NCI-H187 treated with DMSO at 0.1 percent for 48 hours (cell line): ENCODE data around the gene IL34.

Experiments used
- DNase-seq: peaks from one replicate; lab custom pipeline; 2025; lab: John Stamatoyannopoulos, UW

Gene IL34

DNA sequence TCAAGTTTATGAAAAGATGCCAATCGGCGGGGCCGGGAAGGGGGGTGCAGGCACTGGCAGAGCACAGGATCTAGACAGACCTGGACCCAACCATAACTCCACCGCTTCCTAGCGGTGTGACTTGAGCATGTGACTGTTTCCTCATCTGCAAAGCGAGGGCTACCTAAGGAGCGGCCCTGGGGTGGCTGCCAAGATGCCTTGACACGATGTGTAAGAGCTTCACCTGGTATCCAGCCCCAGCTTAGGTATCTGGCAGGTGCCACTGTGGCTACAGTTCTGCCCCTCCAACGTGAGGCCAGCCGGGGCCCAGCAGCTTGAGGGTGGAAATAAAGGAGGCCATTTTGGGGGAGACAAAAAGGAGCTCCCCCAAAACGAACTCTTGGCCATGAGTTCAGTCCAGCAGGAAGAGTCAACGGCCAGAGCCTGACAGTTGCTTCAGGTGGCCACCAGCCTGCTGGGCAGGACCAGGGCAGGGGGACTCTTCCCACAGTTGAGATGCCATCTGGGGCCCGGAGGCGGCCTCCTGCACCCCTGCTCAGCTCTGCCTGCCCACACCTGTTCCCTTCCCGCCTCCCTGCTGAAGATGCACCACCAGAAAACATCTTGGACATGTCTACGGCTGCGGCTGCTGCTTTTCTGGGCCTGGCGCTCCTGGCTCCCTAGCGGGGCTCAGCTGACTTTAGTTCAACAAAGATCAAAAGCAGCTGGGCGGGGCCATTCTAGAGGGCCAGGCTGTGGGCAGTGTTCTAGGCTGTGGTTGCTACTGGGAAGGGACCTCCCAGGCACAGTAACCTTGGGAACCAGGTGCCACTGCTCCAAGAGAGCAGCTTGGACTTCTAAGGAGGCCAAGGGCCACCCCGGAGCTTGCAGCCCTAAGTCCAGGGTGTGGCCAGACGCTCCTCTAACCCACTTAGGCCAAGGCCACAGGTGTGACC, 42.9 kb downstream of the IL34 start:
- DNase-seq: no peak

DNA sequence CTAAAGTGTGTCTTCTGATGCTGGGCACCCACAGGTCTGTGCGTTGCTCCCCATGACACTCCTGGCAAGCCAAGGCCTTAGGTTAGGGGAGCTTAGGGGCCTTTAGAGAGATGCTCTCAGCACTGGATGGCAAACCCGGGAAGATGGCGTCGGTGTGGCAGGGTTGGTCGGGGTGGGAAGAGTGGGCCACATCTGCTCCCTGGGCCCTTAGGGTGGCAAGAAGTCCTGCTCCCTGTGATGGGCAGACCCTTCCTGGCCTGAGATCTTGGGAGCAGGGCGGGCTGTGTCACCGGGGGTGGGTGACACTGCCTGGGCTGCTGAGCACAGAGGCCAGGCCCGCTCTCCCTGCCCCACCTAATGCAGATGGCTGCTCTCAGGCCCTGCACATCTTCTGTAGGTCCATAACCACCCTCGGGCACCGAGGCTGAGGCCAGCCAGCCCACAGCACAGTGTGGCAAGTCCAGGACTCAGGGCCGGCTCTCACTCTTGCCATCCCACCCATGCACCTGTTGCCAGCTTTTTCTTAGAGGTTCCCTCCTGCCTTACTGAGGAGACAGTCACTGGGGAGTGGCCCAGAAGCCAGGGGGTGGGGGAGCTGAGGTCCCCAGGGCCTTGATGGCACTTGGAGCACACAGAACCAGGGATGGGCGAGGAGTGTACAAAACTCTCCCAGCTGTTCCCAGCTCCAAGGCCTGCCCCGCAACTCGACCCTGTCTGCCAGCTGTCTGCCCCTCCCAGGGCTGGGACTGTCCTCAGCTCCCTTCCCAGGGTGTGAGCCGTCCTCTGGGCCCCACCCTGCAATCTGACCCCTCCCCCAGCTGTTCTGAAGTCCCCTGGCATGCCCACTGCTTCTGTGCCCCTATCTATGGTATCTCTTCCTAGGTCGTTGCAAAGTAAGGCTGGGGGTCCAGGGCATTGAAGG, 43.9 kb downstream of the IL34 start:
- no peak for DNase-seq

DNA sequence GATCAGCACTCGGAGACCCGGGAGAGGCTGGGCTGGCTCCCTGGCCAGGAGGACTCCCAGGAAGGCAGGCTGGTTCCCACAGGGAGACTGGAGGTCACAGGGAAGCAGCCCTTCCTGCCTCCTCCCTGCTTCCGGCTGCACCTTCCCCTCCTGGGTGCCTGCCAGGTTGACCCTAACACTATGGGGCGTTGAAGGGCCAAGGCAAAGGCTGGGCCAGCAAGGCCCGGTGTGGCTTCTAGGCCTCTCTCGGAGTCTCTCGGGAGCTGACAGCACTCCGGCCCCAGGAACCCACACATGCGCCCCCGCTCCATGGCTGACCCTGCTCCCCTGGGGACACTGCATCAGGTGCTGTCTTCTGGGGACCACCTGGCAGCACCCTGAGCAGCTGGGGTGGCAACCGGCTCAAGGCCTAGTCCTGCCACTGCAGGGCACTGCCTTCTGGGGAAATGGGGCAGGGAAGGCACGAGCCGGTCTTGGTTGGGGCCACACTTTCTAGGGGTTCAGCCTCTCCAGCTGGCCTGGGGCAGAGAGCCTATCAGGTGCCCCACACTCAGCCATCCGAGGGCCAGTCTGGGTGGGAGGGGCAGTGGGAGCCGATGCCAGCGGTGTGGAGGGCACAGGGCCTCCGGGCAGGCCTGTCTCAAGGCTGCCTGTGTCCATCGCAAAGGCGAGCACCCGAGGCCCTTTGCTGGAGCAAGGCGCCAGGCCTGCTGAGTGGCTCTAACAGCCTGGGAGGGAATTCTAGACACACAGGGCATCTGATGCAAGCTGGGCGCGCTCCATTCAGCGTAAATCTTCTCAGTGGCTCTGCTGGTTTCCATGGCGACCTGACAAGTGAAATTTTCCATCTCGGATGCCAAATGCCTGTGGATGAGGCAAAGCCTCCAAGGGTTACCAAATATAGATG, 45.1 kb downstream of the IL34 start:
- no peak for DNase-seq

DNA sequence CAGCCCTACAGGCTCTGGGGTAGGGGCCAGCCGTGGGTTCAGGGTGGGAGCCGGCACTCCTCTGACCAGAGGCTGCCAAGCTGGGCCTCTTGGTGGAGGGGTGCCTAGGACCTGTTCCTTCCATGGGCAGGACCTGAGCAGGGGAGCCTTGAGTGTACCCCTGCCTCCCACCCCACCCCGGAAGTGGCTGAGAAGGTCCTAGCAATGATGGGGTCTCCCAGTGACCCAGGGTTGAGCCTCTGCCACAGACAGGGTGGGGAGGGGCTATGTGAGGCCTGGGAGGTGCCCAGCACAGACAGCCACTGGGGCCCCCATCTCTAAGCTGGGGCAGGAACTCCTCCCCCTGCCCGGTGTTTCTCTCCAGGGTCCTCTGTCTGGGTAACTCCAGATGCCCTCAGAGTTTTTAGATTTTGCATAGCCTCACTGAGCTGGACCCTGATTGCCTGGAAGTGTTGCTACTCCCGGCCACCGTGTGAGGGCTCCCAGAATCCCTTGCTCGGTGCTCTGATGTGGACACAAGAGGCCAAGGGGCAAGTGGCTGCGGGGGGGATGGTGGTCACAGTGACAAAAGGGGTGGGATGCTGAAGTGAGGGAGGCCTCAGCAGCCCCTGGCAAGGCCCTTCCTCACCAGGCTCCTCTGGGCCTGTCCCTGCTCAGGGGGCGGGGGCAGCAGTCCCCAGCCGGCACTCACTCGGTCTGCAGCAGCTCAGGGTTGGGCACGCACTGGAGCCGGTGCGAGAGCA, 45.9 kb downstream of the IL34 start:
- DNase-seq: no peak

DNA sequence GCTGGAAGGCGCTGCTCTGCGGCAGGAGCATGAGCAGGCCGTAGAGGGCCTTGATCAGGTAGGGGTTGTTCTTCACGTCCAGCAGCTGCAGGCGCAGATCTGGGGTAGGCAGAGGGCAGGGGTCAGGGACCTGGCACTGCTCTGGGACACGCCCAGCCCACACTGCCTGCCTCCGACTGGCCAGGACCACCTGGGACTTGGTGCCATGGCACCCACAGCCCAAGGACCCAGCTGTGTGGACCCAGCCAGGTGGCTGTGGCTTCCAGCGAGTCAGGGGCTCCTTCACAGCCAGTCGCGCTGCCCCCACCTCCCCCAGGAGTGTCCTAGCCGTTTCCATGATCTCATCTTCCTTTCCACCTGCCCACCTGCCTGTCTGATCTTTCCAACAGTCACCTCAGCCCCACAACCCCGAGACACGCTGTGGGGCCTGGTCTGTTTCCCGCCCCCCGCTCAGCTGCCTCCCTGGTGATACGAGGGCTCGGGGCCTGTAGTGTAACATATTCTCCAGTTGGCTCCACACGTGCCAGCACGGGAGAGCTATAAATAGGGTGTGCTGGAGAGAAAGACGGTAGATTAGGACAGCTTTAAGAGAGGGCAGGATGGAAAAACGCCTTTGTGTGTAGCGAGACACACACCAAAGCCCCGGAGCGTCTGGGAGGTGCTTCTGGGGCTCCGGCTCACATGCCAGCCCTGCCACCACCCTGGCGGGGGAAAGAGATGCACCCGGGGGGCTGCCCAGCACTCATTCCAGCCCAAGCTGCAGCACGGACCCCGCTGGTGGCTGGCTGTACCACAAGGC, 46.7 kb downstream of the IL34 start:
- no peak for DNase-seq

DNA sequence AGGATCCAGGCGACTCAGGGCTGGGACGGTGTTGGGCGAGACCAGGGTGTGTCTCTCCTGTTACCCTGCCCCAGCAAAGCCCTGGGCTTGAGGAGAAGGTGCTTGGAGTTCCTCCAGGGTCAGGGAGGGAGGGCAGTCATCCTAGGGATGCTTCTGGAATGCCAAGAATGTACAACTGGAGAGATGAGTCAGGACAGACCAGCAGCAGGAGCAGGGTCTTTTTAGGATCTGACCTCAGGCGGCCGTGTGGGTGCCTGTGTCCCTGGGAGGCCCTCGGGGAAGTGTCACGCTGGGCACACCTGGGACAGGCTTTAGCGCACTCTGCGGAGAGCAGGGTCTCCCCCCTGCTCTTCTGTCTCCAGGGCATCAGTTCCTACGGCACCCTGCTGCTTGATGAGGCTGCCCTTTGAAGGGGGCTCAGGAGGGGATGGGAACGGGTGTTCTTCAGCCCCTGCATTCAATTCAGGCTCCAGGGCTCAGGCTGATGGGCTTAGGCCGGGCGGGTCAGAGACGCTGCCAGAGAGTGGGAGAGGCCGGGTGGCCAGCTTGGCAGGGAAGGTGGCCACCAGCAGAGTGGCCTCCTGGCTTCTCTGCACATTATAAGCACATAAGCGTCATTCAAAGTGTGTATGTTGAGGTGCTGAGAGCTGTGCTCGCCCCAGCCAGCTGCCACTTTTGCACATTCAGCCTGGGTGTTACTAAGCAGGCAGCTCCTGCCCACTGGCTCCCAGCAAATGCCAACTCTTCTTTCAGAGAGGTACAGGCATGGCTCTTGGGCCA, 47.9 kb downstream of the IL34 start:
- DNase-seq: no peak

DNA sequence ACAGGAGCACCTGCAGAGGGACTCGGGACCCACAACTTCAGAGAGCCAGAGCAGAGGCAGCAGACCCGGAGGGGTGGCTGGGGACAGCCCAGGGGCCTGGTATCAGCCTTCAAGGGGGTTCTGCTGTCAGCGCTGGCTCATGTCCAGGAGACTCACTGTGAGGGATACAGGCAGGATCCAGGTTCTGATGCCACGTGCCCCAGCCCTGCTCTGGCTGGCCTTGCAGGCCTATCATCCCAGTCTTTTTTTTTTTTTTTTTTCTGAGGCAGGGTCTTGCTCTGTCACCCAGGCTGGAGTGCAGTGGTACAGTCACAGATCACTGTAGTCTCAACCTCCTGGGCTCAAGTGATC, 48.5 kb downstream of the IL34 start:
- no peak for DNase-seq

DNA sequence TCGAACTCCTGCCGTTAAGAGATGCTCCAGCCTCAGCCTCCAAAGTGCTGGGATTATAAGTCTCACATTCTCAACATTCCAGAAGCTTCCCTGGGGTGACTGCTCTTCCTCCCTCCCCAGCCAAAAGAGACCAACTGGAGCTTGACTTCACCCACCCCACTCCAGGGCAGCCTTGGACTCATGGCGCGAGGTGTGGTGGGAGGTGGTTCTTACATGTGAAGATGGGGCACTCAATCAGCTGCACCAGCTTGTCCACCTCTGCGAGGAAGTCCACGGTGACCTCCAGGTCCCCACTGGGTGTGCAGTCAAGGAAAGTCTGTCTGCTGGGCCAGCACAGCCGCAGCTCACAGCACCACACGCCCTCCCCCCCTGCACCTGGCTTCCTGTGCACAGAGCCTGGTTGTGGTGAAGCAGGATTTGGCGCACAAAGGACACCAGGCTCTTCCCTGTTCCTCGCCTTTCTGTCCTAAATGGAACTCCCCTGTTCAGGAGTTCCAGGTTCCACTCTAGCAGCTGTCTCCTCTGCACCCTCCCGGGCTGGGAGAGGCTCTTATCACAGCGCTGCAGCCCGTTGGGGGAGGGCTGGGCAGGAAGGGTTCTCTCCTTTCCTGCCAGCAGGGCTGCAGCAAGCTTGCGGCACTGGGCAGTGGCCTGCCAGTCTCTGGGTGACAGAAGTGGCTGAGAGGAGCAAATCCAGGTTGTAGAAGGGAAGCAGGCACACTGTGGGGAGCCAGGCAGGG, 49.1 kb downstream of the IL34 start:
- DNase-seq: no peak

DNA sequence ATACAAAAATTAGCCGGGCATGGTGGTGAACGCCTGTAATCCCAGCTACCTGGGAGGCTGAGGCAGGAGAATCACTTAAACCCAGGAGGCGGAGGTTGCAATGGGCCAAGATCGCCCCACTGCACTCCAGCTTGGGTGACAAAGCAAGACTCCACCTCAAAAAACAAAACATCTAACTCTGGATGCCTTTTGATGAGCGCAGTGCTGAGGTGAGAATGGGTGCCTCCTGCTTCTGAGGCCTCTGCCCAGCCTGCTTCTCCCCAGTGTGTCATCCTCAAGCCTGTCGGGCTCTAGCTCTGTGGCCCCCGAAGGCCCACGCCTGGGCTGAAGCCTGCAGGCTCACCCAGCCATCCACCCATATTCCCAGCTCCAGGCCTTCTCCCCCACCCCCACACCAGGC, 50.0 kb downstream of the IL34 start:
- DNase-seq: no peak

DNA sequence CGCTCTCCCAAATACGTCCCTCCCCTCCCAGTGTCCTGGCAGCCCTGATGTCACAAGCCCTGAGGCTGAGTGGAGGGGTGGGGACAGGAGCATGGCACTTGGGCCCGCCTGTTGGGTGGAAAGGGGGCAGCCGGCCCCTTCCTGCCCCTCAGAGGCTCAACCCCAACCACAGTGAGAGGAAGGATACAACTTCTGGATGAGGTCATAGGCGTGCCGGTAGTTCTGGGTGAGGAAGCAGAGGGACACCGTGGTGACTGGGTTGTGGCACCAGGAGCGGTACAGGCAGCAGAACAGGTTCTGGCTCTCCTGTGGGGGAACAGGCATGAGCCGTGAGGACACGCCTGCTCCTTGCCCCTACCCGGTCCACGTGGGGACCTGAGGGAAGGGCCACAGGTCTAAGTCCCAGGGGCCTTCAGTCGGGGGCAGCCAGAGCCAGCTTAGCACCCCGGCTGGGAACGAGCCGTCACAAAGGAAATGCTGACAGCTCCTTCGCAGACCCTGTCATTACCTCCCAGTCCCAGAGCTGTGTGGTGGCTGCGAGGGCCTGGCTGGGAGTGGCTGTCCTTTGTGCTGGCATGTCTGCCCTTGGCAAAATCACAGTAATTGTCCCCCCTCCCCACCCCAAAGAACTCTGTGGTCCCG, 50.7 kb downstream of the IL34 start:
- DNase-seq: no peak

DNA sequence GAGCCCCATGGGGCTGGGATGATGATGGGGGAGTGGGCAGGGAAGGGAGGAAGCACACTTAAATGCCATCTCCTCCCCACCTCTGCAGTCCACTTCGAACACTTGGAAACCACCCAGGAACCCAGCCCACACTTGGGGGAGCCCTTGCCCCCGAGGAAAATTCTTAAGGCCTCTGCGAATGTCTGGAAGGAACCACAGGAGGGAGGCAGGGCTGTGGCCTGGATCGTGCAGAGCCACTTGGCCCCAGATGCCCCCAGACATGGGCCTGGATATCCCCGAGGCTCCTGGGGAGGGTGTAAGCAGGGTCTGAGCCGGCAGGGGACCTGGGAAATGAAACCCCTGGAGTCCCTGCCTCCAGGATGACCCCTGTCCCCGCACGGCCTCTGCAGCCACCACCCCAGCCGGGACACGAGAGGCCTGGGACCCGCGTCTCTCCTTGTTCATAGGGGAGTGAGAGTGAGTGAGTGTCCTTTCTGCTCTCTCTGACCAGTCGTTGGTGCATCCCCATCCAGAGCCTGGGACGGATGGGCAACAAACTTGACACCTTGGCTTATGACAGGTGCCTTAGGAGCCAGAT, 51.3 kb downstream of the IL34 start:
- no peak for DNase-seq

DNA sequence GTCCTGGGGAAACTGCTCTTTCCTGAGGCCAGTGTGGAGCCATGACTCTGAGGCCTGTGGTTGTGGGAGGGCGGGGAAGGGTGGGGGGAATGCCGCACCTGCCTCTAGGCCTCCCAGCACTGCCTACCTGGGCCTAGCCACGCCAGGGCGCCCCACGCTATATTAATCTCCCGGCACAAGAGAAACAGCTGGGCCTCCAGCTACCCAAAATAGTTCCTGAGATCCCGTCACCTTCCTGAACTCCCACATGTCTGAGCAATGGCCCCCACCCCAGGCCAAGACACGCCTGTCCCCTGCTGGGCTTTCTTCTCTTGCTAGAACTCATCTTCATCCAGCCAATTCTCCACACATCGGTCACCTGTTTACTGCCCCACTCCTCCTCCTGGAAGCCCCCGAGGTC, 52.5 kb downstream of the IL34 start:
- no peak for DNase-seq

DNA sequence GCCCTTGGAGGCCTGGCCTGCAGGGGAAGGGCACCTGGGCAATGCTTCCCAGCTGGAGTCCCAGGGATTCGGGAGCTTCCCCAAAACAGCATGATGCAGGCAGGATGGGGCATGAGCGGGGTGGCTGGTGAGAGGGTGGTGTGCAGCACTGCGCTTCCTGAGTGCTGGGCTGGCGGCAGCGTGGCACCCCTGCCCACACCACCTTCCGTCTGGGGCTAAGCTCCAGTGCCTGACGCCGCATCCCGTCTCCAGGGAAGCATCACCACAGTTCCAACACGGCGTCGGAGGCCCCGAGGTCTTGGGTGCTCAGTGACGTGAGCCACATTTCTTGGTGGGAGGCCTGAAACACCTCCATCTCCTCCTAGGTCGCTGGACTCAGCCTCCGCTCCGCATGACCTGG, 53.3 kb downstream of the IL34 start:
- no peak for DNase-seq

DNA sequence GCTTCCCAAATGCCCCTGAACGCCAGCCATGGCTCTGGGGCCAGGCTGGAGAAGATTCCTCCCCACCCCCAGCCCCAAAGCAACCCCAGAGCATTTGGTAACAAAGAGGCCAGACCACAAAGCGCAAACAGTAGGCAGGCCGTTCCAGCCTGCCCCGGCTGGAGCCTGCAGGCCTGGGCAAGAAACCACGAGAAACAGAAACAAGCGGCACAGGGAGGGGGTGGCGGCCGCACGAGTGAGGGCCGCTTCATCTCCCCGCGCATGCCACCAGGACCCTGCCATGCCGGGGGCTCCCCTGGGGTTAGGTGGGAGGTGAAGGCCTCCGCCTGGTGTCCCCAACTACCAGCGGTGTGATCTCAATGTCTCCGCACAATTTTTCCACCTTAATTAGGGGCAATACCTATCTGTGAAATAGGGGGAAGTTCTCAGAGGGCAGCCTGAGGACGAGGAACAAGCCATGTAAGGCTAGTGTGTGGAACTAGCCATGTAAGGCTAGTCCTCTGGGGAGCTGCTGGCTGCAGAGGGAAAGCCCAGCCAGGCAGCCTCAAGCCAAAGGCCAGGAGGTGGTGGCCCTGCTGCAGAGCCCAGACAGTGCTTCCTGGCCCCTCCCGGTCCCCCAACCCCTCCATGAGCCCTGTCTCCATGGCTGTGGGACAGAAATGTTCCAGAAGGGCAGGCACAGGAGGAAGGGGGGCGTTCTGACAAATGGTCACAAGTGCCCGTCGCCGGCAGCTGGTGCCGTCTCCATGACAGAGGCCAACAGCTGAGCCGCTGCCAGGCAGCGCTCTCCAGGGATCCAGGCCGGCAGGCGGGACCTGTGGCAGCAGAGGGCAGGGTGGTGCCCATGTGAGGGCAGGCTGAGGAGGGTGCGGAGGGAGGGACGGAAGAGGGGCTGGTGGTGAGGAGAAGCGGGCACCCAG, 54.0 kb downstream of the IL34 start:
- DNase-seq: no peak

DNA sequence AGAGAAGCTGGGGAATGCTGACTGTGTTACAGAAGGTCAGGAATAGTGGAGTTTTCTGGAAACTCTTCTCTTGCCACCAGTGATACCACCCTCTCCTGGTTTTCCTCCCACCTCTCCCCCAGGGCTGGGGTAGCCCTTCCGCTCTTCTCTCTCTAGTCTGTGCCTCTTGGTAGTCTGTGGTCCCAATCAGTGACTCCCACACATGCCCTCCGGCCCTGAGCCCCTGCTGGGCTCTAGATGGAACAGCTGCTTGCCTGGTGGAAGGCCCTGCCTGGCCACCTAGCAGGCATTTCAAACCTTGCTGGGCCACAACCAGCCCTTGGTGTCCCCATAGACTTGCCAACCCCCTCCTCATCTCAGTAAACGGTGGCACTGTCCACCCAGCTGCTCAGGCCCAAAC, 54.7 kb downstream of the IL34 start:
- DNase-seq: no peak

DNA sequence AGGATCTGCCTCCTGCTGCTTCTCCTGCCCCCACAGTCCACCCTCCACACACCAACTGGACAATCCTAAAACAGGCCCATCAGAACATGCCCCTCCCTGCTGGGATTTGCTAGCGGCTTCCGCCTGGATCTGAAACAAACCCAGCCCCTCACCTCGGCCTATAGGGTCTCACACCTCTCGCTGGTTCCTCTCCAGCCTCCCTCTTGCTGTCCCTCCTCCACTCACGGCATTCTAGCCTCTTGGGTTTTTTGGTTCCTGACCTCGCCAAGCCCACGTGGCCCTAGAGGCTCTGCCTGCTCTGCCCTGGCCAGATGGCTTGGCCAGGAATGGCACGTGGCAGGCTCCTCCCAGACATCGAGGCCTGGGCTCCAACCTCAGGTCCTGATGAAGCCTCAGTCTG, 55.2 kb downstream of the IL34 start:
- no peak for DNase-seq

DNA sequence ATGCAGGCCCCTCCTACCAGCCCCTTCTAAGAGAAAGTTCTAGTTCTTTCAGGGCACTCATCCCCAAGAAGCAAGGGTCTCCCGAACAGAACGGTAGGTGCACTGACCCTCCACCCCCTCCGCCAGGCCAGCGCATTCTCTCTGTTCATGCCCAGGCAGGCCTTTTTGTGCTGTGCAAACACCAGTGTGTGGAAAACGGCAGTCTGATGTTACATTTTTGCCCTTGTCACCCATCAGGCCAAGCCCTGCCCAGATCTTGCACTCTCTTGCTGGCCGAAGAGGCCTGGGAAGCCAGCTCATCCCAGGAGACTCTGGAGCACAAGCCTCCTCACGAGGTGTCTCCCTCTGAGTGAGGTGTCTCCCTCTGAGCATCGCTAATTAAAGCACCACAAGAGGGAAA, 55.6 kb downstream of the IL34 start:
- DNase-seq: no peak
